Measurements from ENCODE around the gene NEDD4L. TPM values are rescaled to one million over a fixed set of nuclear protein-coding genes. Genes with fewer than 3 reads are reported as not detected.

The NEDD4L gene
- total and polyA plus RNA-seq, 2 donors = 15.1 to 56.9 TPM

DNA sequence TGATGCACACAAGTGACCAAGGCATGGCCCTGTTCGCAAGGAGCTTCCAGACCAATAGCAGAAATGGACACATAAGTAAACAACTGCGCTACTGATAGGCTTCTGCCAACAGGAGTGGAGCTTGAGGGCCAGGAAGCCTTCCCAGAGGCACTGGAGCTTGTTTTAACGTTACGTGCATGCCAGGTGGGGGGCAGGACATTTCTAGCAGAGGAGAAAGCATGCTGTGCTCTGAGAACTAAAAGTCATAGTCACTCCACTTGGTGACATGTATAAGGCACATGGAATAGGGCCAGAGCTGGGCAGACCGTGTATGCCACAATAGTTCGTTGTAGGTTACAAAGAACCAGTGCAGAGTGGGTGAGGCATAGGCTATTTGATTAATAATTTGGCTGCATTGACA lies 184.2 kb downstream of the NEDD4L start:
- WGBS = 85% methylated on average over 6 of the region's 6 CpGs
- Histone ChIP-seq H3K27ac (ENCODE audit: low read depth) (no peak overlapping the region), H3K4me3 (ENCODE audit: low read depth, low read length) (no peak overlapping the region), H3K36me3 (ENCODE audit: insufficient read depth) (no peaks in the 10 kb centered on the region), H3K4me1 (ENCODE audit: insufficient read depth) (peaks cover 1% of the 10 kb centered on the region)
- no peak for DNase-seq (ENCODE audit: extremely low spot score)

DNA sequence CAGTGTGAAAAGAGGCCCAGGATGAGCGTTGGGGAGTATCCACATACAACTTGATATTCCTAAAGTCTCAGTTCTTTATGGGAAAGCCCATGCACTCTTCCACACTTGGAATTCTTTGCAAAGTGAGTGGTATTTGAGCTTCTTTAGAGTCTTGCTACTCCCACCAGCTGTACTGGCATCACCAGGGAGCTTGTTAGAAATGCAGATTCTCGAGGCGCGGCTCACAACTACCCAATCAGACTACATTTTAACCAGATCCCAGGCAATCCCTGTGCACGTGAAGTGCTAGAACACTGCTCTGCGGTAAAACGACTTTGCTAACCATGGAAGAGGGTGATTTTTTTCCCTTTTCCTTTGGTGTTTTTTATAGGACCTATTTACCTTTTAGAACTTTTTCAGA lies 184.7 kb downstream of the NEDD4L start:
- no peaks in the 10 kb centered on the region for H3K36me3 ChIP-seq (ENCODE audit: insufficient read depth)
- 87% methylated on average over 7 of the region's 7 CpGs for WGBS
- H3K27ac ChIP-seq (ENCODE audit: low read depth) = no peak overlapping the region
- H3K4me3 ChIP-seq (ENCODE audit: low read depth, low read length) = no peak overlapping the region
- H3K4me1 ChIP-seq (ENCODE audit: insufficient read depth) = peaks cover 1% of the 10 kb centered on the region
- no peak for DNase-seq (ENCODE audit: extremely low spot score)

DNA sequence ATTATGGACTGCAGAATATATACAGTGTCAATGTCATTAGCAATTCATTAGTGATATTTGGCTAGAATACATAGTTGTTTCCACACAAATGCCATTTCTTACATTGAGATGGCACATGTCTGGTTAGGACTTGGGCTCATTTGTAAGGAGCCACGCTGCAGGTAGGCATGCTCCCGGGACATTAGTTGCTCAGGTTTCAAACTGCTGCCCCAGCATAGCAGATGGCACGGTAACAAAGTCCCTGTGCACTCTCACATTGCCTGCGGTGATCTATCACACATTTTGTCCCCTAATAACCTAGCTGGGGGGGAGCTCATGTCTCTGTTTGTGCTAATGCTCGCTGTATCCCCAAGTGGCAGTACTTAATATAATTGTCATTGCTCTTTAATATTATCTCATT lies 185.1 kb downstream of the NEDD4L start:
- Histone ChIP-seq H3K27ac (ENCODE audit: low read depth) (no peak overlapping the region), H3K4me3 (ENCODE audit: low read depth, low read length) (no peak overlapping the region), H3K36me3 (ENCODE audit: insufficient read depth) (no peaks in the 10 kb centered on the region), H3K4me1 (ENCODE audit: insufficient read depth) (peaks cover 1% of the 10 kb centered on the region)
- no peak for DNase-seq (ENCODE audit: extremely low spot score)
- WGBS = 94% methylated on average over 5 of the region's 5 CpGs

DNA sequence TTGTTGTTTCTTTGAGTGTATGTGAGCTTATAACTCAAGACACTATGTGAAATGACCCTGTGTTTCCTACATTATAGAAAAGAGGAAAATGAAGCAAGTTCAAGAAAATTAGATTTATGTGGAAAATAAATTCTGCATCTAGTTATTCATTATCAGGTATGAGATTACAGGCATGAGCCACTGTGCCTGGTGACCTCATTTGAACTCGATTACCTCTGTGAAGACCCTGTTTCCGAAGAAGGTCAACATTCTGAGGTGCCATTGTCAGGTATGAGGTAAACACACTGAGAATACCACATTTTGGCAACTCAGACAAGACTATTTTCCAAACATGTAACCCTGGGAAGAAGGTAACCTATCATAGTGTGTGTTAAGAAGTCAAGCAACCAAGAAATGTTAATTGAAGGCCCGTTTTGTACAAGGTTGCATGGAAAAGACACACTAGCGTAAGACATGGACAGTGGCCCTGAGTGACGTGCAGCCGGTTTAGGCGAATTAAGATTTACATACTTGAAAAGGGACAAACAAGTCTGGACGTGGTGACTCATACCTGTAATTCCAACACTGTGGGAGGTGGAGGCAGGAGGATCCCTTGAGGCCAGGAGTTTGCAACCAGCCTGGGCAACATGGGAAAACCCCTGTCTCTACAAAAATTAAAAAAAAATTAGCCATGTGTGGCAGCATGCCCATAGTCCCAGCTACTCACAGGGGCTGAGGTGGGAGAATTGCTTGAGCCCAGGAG lies 186.6 kb downstream of the NEDD4L start:
- DNase-seq (ENCODE audit: extremely low spot score) = no peak
- no peaks in the 10 kb centered on the region for H3K4me1 ChIP-seq (ENCODE audit: insufficient read depth)
- no peaks in the 10 kb centered on the region for H3K36me3 ChIP-seq (ENCODE audit: insufficient read depth)
- H3K4me3 ChIP-seq (ENCODE audit: low read depth, low read length) = no peak overlapping the region
- H3K27ac ChIP-seq (ENCODE audit: low read depth) = no peak overlapping the region
- WGBS = 84% methylated on average over 8 of the region's 8 CpGs

DNA sequence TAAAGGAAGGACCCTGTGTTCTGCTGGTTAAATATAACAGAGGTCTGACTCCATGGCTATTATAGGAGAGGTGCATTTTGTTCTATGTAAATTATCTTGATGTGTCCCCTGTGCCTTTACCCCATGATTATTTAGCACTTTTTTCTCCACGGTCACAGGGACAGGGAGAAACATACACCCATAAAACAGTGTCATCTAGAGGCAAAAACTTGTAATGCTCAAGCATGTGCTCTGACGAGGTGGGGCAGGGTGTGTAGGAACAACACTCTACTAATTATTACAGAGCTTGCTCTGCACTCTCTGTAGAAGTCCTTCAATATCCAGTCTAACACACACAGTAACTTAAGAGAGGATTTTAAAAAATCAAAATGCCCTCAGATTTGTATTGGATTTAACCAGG lies 187.9 kb downstream of the NEDD4L start:
- WGBS = 68% methylated on average over 2 of the region's 2 CpGs
- no peaks in the 10 kb centered on the region for H3K36me3 ChIP-seq (ENCODE audit: insufficient read depth)
- DNase-seq (ENCODE audit: extremely low spot score) = no peak
- H3K4me3 ChIP-seq (ENCODE audit: low read depth, low read length) = no peak overlapping the region
- no peaks in the 10 kb centered on the region for H3K4me1 ChIP-seq (ENCODE audit: insufficient read depth)
- H3K27ac ChIP-seq (ENCODE audit: low read depth) = no peak overlapping the region

DNA sequence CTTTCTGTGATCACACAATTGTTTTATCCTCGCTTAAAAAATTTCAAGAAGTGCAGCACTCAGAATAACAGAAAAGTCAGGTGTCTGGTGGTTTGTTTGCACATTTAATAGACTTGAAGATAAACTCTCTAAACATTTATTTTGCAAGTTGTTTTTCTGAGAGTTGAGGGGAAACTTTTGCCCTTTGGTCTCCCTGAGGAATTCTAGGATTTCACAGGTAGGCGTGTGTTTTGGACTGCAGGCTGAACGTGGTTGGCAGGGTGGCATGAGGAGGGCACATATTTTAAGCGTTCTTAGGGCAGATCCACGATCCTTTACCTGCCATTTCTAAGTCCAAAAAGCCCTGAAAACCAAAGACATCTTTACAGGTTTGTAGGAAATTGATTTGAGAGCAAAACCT lies 188.6 kb downstream of the NEDD4L start:
- H3K27ac ChIP-seq (ENCODE audit: low read depth) = no peak overlapping the region
- no peak for DNase-seq (ENCODE audit: extremely low spot score)
- H3K36me3 ChIP-seq (ENCODE audit: insufficient read depth) = no peaks in the 10 kb centered on the region
- no peak overlapping the region for H3K4me3 ChIP-seq (ENCODE audit: low read depth, low read length)
- H3K4me1 ChIP-seq (ENCODE audit: insufficient read depth) = no peaks in the 10 kb centered on the region
- WGBS = 88% methylated on average over 5 of the region's 5 CpGs

DNA sequence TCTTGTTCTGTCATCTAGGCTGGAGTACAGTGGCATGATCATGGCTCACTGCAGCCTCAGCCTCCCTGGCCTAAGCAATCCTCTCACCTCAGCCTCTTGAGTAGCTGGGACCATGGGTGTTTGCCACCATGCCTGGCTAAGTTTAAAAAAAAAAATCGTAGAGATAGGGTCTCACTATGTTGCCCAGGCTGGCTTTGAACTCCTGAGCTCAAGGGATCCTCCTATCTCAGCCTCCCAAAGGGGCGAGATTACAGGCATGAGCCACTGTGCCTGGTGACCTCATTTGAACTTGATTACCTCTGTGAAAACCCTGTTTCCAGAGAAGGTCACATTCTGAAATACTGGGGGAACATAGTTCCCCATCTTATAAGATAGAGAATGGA lies 190.3 kb downstream of the NEDD4L start:
- no peak overlapping the region for H3K27ac ChIP-seq (ENCODE audit: low read depth)
- WGBS = 96% methylated on average over 2 of the region's 2 CpGs
- DNase-seq (ENCODE audit: extremely low spot score) = no peak
- no peaks in the 10 kb centered on the region for H3K4me1 ChIP-seq (ENCODE audit: insufficient read depth)
- no peak overlapping the region for H3K4me3 ChIP-seq (ENCODE audit: low read depth, low read length)
- H3K36me3 ChIP-seq (ENCODE audit: insufficient read depth) = no peaks in the 10 kb centered on the region

DNA sequence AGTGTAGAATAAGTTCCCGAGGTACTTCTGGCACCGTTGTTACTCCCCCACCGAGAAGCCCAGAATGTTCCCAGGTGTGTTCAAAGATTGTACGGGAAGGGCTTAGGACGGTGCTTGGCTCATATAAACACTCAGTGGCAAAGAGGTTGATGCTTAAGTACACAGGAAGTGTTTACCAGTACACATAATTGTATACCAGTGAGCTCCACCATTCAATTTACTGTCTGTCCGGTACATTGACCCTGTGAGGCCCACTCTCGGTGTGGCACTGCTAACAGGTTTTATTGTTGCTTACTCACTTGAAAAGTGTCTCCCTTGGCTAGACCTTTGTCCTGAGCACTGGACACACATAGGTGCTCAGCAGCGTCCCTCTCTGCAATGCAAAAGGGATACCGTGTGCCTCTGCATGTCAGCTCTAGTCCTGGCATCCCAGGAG lies 191.0 kb downstream of the NEDD4L start:
- DNase-seq (ENCODE audit: extremely low spot score) = no peak
- H3K4me3 ChIP-seq (ENCODE audit: low read depth, low read length) = no peak overlapping the region
- H3K4me1 ChIP-seq (ENCODE audit: insufficient read depth) = no peaks in the 10 kb centered on the region
- WGBS = 70% methylated on average over 9 of the region's 9 CpGs
- H3K36me3 ChIP-seq (ENCODE audit: insufficient read depth) = no peaks in the 10 kb centered on the region
- H3K27ac ChIP-seq (ENCODE audit: low read depth) = no peak overlapping the region

DNA sequence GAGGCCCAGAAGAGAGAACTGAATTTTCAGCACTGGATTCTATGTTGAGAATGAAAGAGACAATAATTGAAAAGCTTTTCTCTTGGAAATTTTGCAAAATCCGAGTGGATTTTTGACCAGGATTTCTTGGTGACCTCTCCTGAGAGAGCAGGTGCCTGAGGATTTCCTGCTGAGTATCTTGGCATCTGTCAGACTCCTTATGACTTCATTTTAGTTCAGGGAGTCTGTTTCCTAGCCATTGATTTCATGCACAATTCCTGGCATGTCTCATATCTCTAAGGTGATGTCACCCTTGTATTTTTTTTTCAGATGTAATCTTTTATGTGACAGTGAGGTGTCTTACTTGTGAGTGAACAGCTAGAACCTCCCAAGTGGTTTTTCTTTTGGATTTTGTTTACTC lies 195.9 kb downstream of the NEDD4L start:
- no peaks in the 10 kb centered on the region for H3K4me1 ChIP-seq (ENCODE audit: insufficient read depth)
- DNase-seq (ENCODE audit: extremely low spot score) = no peak
- no peak overlapping the region for H3K27ac ChIP-seq (ENCODE audit: low read depth)
- H3K4me3 ChIP-seq (ENCODE audit: low read depth, low read length) = no peak overlapping the region
- no peaks in the 10 kb centered on the region for H3K36me3 ChIP-seq (ENCODE audit: insufficient read depth)
- WGBS = 57% methylated on average over 1 of the region's 1 CpG

DNA sequence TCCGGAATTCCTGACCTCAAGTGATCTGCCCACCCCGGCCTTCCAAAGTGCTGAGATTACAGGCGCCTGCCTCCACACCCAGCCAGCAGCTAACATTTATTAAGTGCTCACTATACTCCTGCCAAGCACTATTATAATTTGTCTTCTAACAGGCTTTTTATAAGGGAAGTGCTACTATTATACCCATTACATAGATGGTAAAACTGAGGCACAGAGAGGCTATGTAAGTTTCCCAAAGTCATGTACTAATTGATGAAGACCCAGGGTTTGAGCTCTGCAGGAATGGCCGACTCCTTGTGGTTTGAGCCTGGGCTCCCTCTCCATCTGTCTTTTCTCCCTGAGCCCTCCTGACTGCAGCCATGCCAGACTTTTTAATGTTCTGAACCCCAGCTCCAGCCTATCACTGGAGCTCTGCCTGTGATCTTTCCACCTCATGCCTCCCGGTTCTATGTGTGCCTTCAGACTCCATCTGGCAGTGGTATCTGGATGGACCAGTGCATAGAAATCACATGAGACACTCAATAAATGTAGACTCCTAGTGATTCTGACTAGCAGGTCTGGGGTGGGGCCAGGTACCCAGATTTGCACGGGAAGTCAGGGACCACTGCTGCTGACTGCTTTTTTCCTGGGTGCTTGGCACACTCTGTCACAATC lies 197.1 kb downstream of the NEDD4L start:
- Histone ChIP-seq H3K36me3 (ENCODE audit: insufficient read depth) (no peaks in the 10 kb centered on the region), H3K27ac (ENCODE audit: low read depth) (no peak overlapping the region), H3K4me3 (ENCODE audit: low read depth, low read length) (no peak overlapping the region), H3K4me1 (ENCODE audit: insufficient read depth) (no peaks in the 10 kb centered on the region)
- 94% methylated on average over 6 of the region's 6 CpGs for WGBS
- DNase-seq (ENCODE audit: extremely low spot score) = no peak

DNA sequence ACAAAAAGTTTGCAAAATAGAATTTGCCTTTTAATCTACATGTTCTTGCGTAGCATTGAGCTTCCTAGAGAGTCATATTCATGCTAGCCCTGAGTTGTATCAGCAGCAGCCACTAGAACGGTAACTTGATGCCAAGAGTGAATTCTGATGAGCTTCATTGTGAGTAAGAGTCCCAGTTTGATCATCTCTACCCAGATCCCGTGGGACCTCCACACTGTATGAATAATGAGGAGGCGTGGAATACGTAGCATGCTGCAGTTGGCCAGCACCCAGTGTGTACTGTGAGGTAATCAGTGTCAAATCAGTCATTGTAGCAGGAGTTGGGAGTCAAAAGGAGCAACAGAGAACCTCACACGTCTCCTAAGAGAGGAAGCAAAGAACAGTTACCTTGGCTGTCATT lies 197.9 kb downstream of the NEDD4L start:
- Histone ChIP-seq H3K4me3 (ENCODE audit: low read depth, low read length) (no peak overlapping the region), H3K36me3 (ENCODE audit: insufficient read depth) (no peaks in the 10 kb centered on the region), H3K4me1 (ENCODE audit: insufficient read depth) (no peaks in the 10 kb centered on the region), H3K27ac (ENCODE audit: low read depth) (no peak overlapping the region)
- 67% methylated on average over 6 of the region's 6 CpGs for WGBS
- no peak for DNase-seq (ENCODE audit: extremely low spot score)

DNA sequence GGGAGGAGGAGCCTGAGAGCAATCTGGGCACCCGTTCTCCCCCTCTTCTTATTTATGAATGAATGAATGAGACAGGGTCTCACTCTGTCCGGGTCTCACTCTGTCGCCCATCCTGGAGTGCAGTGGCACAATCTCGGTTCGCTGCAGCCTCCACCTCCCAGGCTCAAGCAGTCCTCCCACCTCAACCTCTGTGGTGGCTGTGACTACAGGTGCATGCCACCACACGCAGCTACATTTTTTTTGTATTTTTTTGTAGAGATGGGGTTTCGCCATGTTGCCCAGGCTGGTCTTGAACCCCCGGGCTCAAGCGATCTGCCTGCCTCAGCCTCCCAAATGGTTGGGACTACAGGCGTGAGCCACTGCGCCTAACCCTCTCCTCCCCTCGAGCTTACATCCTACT lies 198.4 kb downstream of the NEDD4L start:
- no peak overlapping the region for H3K27ac ChIP-seq (ENCODE audit: low read depth)
- H3K36me3 ChIP-seq (ENCODE audit: insufficient read depth) = no peaks in the 10 kb centered on the region
- DNase-seq (ENCODE audit: extremely low spot score) = no peak
- H3K4me3 ChIP-seq (ENCODE audit: low read depth, low read length) = no peak overlapping the region
- no peaks in the 10 kb centered on the region for H3K4me1 ChIP-seq (ENCODE audit: insufficient read depth)
- 95% methylated on average over 12 of the region's 12 CpGs for WGBS

DNA sequence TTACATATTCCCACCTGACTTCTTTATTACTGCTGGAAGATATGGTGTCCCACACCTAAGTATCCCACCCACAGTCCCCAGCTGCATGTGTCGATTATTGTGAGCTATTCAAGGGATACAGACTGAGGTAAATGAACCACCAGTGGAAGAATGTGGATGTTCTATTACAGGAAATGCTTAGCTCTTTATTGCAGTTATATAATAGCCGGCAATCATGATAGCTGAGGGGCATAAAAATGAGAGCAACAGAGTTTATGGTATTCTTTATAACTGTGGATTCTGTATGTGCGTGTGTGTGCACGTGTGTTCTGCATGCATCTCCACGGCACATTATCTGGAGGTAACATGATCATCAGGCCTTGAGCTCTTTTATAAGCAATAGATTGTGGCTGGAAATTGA lies 198.9 kb downstream of the NEDD4L start:
- Histone ChIP-seq H3K4me1 (ENCODE audit: insufficient read depth) (no peaks in the 10 kb centered on the region), H3K4me3 (ENCODE audit: low read depth, low read length) (no peak overlapping the region), H3K27ac (ENCODE audit: low read depth) (no peak overlapping the region), H3K36me3 (ENCODE audit: insufficient read depth) (no peaks in the 10 kb centered on the region)
- WGBS = 84% methylated on average over 5 of the region's 5 CpGs
- DNase-seq (ENCODE audit: extremely low spot score) = no peak

DNA sequence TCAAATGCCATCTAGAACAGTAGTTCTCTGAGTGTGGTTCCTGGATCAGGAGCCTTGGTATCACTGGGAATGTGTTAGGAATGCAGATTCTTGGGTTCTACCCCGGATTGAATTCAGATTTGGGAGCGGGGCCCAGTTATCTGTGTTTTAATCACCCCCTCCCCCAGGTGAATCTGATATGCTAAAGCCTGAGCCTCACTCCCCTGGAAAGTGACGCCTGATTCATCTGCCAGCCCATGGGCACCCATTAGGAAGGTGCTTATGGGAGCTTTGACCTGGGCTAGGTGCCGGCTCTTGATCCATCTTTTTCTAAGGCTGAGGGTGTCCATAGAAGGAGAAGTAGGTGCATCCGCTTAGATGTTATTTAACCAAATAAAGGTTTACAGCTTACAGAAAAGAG lies 199.4 kb downstream of the NEDD4L start:
- no peak for DNase-seq (ENCODE audit: extremely low spot score)
- WGBS = 91% methylated on average over 5 of the region's 5 CpGs
- H3K4me1 ChIP-seq (ENCODE audit: insufficient read depth) = no peaks in the 10 kb centered on the region
- no peaks in the 10 kb centered on the region for H3K36me3 ChIP-seq (ENCODE audit: insufficient read depth)
- H3K27ac ChIP-seq (ENCODE audit: low read depth) = no peak overlapping the region
- no peak overlapping the region for H3K4me3 ChIP-seq (ENCODE audit: low read depth, low read length)
